ENCODE data around the gene NELL1.

The NELL1 gene

GRCh38 chr11:21429401-21429800, 760.0 kb downstream of the NELL1 start:
- H3K9ac ChIP-seq (ENCODE audit: low read depth, low read length): no peak overlapping the region
- no peaks in the 10 kb centered on the region for H3K9me3 ChIP-seq (replicated peaks; ENCODE audit: low read length)
- H3K27me3 ChIP-seq (ENCODE audit: control insufficient read depth, insufficient read depth, low read length): no peaks in the 10 kb centered on the region
- H3K4me2 ChIP-seq (ENCODE audit: low read length): no peak overlapping the region
- H3K36me3 ChIP-seq (ENCODE audit: insufficient read depth, low read length): no peaks in the 10 kb centered on the region
- no peak overlapping the region for H3K4me3 ChIP-seq (ENCODE audit: low read length)
- no peaks in the 10 kb centered on the region for H3K4me1 ChIP-seq (ENCODE audit: control insufficient read depth, insufficient read depth, low read length)

- Histone ChIP-seq H3K4me1 (ENCODE audit: control insufficient read depth, insufficient read depth, low read length) (no peaks in the 10 kb centered on the region), H3K9me3 (replicated peaks; ENCODE audit: low read length) (no peaks in the 10 kb centered on the region), H3K9ac (ENCODE audit: low read depth, low read length) (no peak overlapping the region), H3K4me3 (ENCODE audit: low read length) (no peak overlapping the region), H3K4me2 (ENCODE audit: low read length) (no peak overlapping the region), H3K36me3 (ENCODE audit: insufficient read depth, low read length) (no peaks in the 10 kb centered on the region), H3K27me3 (ENCODE audit: control insufficient read depth, insufficient read depth, low read length) (no peaks in the 10 kb centered on the region)
These were observed 761.2 kb downstream of the NELL1 start for GRCh38 chr11:21430537-21430936.

- Histone ChIP-seq H3K36me3 (ENCODE audit: insufficient read depth, low read length) (no peaks in the 10 kb centered on the region), H3K27me3 (ENCODE audit: control insufficient read depth, insufficient read depth, low read length) (no peaks in the 10 kb centered on the region), H3K4me2 (ENCODE audit: low read length) (no peak overlapping the region), H3K4me3 (ENCODE audit: low read length) (no peak overlapping the region), H3K4me1 (ENCODE audit: control insufficient read depth, insufficient read depth, low read length) (no peaks in the 10 kb centered on the region), H3K9ac (ENCODE audit: low read depth, low read length) (no peak overlapping the region), H3K9me3 (replicated peaks; ENCODE audit: low read length) (no peaks in the 10 kb centered on the region)
These were observed 777.7 kb downstream of the NELL1 start for GRCh38 chr11:21446939-21447590.

- no peaks in the 10 kb centered on the region for H3K36me3 ChIP-seq (ENCODE audit: insufficient read depth, low read length)
- no peak overlapping the region for H3K4me3 ChIP-seq (ENCODE audit: low read length)
- no peak overlapping the region for H3K4me2 ChIP-seq (ENCODE audit: low read length)
- no peak overlapping the region for H3K9ac ChIP-seq (ENCODE audit: low read depth, low read length)
- no peaks in the 10 kb centered on the region for H3K9me3 ChIP-seq (replicated peaks; ENCODE audit: low read length)
- no peaks in the 10 kb centered on the region for H3K27me3 ChIP-seq (ENCODE audit: control insufficient read depth, insufficient read depth, low read length)
- no peaks in the 10 kb centered on the region for H3K4me1 ChIP-seq (ENCODE audit: control insufficient read depth, insufficient read depth, low read length)
These were observed 778.5 kb downstream of the NELL1 start for GRCh38 chr11:21447871-21448270.

GRCh38 chr11:21456186-21456585, 786.8 kb downstream of the NELL1 start:
- no peaks in the 10 kb centered on the region for H3K27me3 ChIP-seq (ENCODE audit: control insufficient read depth, insufficient read depth, low read length)
- H3K4me2 ChIP-seq (ENCODE audit: low read length): no peak overlapping the region
- no peaks in the 10 kb centered on the region for H3K36me3 ChIP-seq (ENCODE audit: insufficient read depth, low read length)
- no peak overlapping the region for H3K9ac ChIP-seq (ENCODE audit: low read depth, low read length)
- H3K9me3 ChIP-seq (replicated peaks; ENCODE audit: low read length): no peaks in the 10 kb centered on the region
- H3K4me1 ChIP-seq (ENCODE audit: control insufficient read depth, insufficient read depth, low read length): no peaks in the 10 kb centered on the region
- H3K4me3 ChIP-seq (ENCODE audit: low read length): no peak overlapping the region

GRCh38 chr11:21460082-21460481, 790.7 kb downstream of the NELL1 start:
- Histone ChIP-seq H3K4me3 (ENCODE audit: low read length) (no peak overlapping the region), H3K9ac (ENCODE audit: low read depth, low read length) (no peak overlapping the region), H3K36me3 (ENCODE audit: insufficient read depth, low read length) (no peaks in the 10 kb centered on the region), H3K27me3 (ENCODE audit: control insufficient read depth, insufficient read depth, low read length) (no peaks in the 10 kb centered on the region), H3K4me1 (ENCODE audit: control insufficient read depth, insufficient read depth, low read length) (no peaks in the 10 kb centered on the region), H3K9me3 (replicated peaks; ENCODE audit: low read length) (peaks cover 5% of the 10 kb centered on the region), H3K4me2 (ENCODE audit: low read length) (no peak overlapping the region)

GRCh38 chr11:21461701-21462100, 792.3 kb downstream of the NELL1 start:
- Histone ChIP-seq H3K27me3 (ENCODE audit: control insufficient read depth, insufficient read depth, low read length) (no peaks in the 10 kb centered on the region), H3K4me3 (ENCODE audit: low read length) (no peak overlapping the region), H3K4me1 (ENCODE audit: control insufficient read depth, insufficient read depth, low read length) (no peaks in the 10 kb centered on the region), H3K9me3 (replicated peaks; ENCODE audit: low read length) (peaks cover 5% of the 10 kb centered on the region), H3K4me2 (ENCODE audit: low read length) (no peak overlapping the region), H3K9ac (ENCODE audit: low read depth, low read length) (no peak overlapping the region), H3K36me3 (ENCODE audit: insufficient read depth, low read length) (no peaks in the 10 kb centered on the region)

GRCh38 chr11:21464601-21465193, 795.3 kb downstream of the NELL1 start:
- H3K27me3 ChIP-seq (ENCODE audit: control insufficient read depth, insufficient read depth, low read length): no peaks in the 10 kb centered on the region
- H3K9me3 ChIP-seq (replicated peaks; ENCODE audit: low read length): peaks cover 5% of the 10 kb centered on the region
- H3K4me1 ChIP-seq (ENCODE audit: control insufficient read depth, insufficient read depth, low read length): no peaks in the 10 kb centered on the region
- no peak overlapping the region for H3K9ac ChIP-seq (ENCODE audit: low read depth, low read length)
- no peak overlapping the region for H3K4me2 ChIP-seq (ENCODE audit: low read length)
- no peaks in the 10 kb centered on the region for H3K36me3 ChIP-seq (ENCODE audit: insufficient read depth, low read length)
- H3K4me3 ChIP-seq (ENCODE audit: low read length): no peak overlapping the region

GRCh38 chr11:21465203-21465602, 795.8 kb downstream of the NELL1 start:
- Histone ChIP-seq H3K27me3 (ENCODE audit: control insufficient read depth, insufficient read depth, low read length) (no peaks in the 10 kb centered on the region), H3K36me3 (ENCODE audit: insufficient read depth, low read length) (no peaks in the 10 kb centered on the region), H3K4me1 (ENCODE audit: control insufficient read depth, insufficient read depth, low read length) (no peaks in the 10 kb centered on the region), H3K9me3 (replicated peaks; ENCODE audit: low read length) (peaks cover 5% of the 10 kb centered on the region), H3K9ac (ENCODE audit: low read depth, low read length) (no peak overlapping the region), H3K4me3 (ENCODE audit: low read length) (no peak overlapping the region), H3K4me2 (ENCODE audit: low read length) (no peak overlapping the region)

GRCh38 chr11:21465920-21466319, 796.5 kb downstream of the NELL1 start:
- peaks cover 5% of the 10 kb centered on the region for H3K9me3 ChIP-seq (replicated peaks; ENCODE audit: low read length)
- no peaks in the 10 kb centered on the region for H3K36me3 ChIP-seq (ENCODE audit: insufficient read depth, low read length)
- no peak overlapping the region for H3K9ac ChIP-seq (ENCODE audit: low read depth, low read length)
- no peak overlapping the region for H3K4me3 ChIP-seq (ENCODE audit: low read length)
- no peak overlapping the region for H3K4me2 ChIP-seq (ENCODE audit: low read length)
- no peaks in the 10 kb centered on the region for H3K27me3 ChIP-seq (ENCODE audit: control insufficient read depth, insufficient read depth, low read length)
- no peaks in the 10 kb centered on the region for H3K4me1 ChIP-seq (ENCODE audit: control insufficient read depth, insufficient read depth, low read length)

GRCh38 chr11:21470521-21470920, 801.1 kb downstream of the NELL1 start:
- H3K9me3 ChIP-seq (replicated peaks; ENCODE audit: low read length): no peaks in the 10 kb centered on the region
- no peak overlapping the region for H3K4me3 ChIP-seq (ENCODE audit: low read length)

GRCh38 chr11:21472261-21472660, 802.9 kb downstream of the NELL1 start:
- Histone ChIP-seq H3K4me3 (ENCODE audit: low read length) (no peak overlapping the region), H3K27me3 (ENCODE audit: control insufficient read depth, insufficient read depth, low read length) (no peaks in the 10 kb centered on the region), H3K9me3 (replicated peaks; ENCODE audit: low read length) (no peaks in the 10 kb centered on the region), H3K36me3 (ENCODE audit: insufficient read depth, low read length) (no peaks in the 10 kb centered on the region), H3K4me2 (ENCODE audit: low read length) (no peak overlapping the region), H3K9ac (ENCODE audit: low read depth, low read length) (no peak overlapping the region), H3K4me1 (ENCODE audit: control insufficient read depth, insufficient read depth, low read length) (no peaks in the 10 kb centered on the region)

More at GRCh38 chr11:21470521-21470920, 801.1 kb downstream of the NELL1 start:
- Histone ChIP-seq H3K9ac (ENCODE audit: low read depth, low read length) (no peak overlapping the region), H3K4me2 (ENCODE audit: low read length) (no peak overlapping the region), H3K36me3 (ENCODE audit: insufficient read depth, low read length) (no peaks in the 10 kb centered on the region), H3K27me3 (ENCODE audit: control insufficient read depth, insufficient read depth, low read length) (no peaks in the 10 kb centered on the region), H3K4me1 (ENCODE audit: control insufficient read depth, insufficient read depth, low read length) (no peaks in the 10 kb centered on the region)
